NAMALWA (cell line): ENCODE measurements around the gene GP9.
"Not testable (repeated sequence)": the region's sequence is repeated elsewhere in the genome, so short reads cannot be mapped to it uniquely, and the experiment has no call there.

Experiments
- DNase-seq: peaks from one replicate; pipeline ENCODE4 v3.0.0-alpha.2; 2015; ENCODE audit warnings: low spot score

GP9 gene

GRCh38 chr3:129070086-129070885, 9.7 kb downstream of the GP9 start:
- DNase-seq, result no peak

- DNase-seq, result no peak
These were observed 16.6 kb downstream of the GP9 start for GRCh38 chr3:129077222-129077621.

GRCh38 chr3:129078510-129078909, 17.9 kb downstream of the GP9 start:
- DNase-seq, result no peak

GRCh38 chr3:129081503-129081902, 20.9 kb downstream of the GP9 start:
- no peak for DNase-seq

GRCh38 chr3:129082026-129082425, 21.4 kb downstream of the GP9 start:
- no peak for DNase-seq

- no peak for DNase-seq
These were observed 23.9 kb downstream of the GP9 start for GRCh38 chr3:129084501-129084900.

- no peak for DNase-seq
These were observed 24.7 kb downstream of the GP9 start for GRCh38 chr3:129085165-129085715.

GRCh38 chr3:129085818-129086217, 25.2 kb downstream of the GP9 start:
- no peak for DNase-seq

- no peak for DNase-seq
These were observed 26.6 kb downstream of the GP9 start for GRCh38 chr3:129087138-129087702.

GRCh38 chr3:129087904-129088303, 27.3 kb downstream of the GP9 start:
- DNase-seq, result not testable (repeated sequence)

GRCh38 chr3:129088312-129088711, 27.7 kb downstream of the GP9 start:
- DNase-seq, result not testable (repeated sequence)

- no peak for DNase-seq
These were observed 34.7 kb downstream of the GP9 start for GRCh38 chr3:129095285-129095684.

GRCh38 chr3:129100274-129100673, 39.7 kb downstream of the GP9 start:
- DNase-seq, result no peak

GRCh38 chr3:129101370-129102138, 41.0 kb downstream of the GP9 start:
- DNase-seq, result no peak

- no peak for DNase-seq
These were observed 42.7 kb downstream of the GP9 start for GRCh38 chr3:129103296-129103695.

- DNase-seq, result no peak
These were observed 43.5 kb downstream of the GP9 start for GRCh38 chr3:129104051-129104450.

- no peak for DNase-seq
These were observed 44.0 kb downstream of the GP9 start for GRCh38 chr3:129104498-129105079.

- no peak for DNase-seq
These were observed 45.3 kb downstream of the GP9 start for GRCh38 chr3:129105862-129106261.

- no peak for DNase-seq
These were observed 45.7 kb downstream of the GP9 start for GRCh38 chr3:129106320-129106719.

GRCh38 chr3:129106866-129107565, 46.4 kb downstream of the GP9 start:
- no peak for DNase-seq

- no peak for DNase-seq
These were observed 47.2 kb downstream of the GP9 start for GRCh38 chr3:129107793-129108192.
